ENCODE measurements around the gene AZGP1. TPM values are rescaled to one million over a fixed set of nuclear protein-coding genes. Genes with fewer than 3 reads are reported as not detected.
"Not testable (repeated sequence)": the region's sequence is repeated elsewhere in the genome, so short reads cannot be mapped to it uniquely, and the experiment has no call there.

The AZGP1 gene
- total RNA-seq, 1 donor from 2014 or later: not detected

DNA sequence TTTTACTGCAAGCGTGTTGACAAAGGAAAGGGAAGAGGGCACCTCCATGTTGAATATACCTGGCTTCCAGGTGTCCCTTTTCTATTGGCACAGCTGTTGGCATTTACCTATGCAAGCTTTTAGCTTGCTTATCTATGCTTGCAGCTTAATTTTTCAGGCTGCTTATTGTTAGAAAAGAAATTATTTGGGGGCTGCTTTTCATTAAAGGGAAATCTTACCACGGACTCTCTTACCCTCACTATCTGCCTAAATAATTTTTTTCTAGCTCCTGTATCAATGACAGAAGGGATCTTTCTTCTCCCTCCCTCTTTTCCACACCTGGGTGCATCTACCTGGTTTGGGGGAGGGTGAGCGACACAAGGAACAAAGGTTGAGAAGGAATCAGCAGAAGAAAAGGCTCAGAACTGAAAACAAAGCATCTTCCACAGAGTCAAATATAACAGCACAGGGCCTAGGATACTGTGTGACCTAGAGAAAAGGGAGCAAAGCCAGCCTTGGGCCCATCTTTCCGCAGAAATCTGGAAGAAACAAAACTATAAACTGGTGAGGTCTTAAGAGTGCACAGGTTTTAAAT is 31.2 kb downstream of the AZGP1 start:
- no peak overlapping the region for H3K4me3 Mint-ChIP-seq (ENCODE audit: unreplicated experiment)
- DNase-seq (ENCODE audit: extremely low spot score, unreplicated experiment): no peak
- peaks cover 18% of the 10 kb centered on the region for H3K27me3 Mint-ChIP-seq (ENCODE audit: unreplicated experiment)
- no peaks in the 10 kb centered on the region for H3K4me1 Mint-ChIP-seq (ENCODE audit: unreplicated experiment)
- no peak for TF ChIP-seq CTCF (IDR thresholded peaks at IDR 0.05)
- H3K27ac Mint-ChIP-seq (ENCODE audit: unreplicated experiment): no peak overlapping the region
- H3K9me3 Mint-ChIP-seq (ENCODE audit: unreplicated experiment): peaks cover 2% of the 10 kb centered on the region
- no peaks in the 10 kb centered on the region for H3K36me3 Mint-ChIP-seq (ENCODE audit: unreplicated experiment)

- Mint-ChIP-seq H3K27me3 (ENCODE audit: unreplicated experiment) (peaks cover 18% of the 10 kb centered on the region), H3K4me3 (ENCODE audit: unreplicated experiment) (no peak overlapping the region), H3K4me1 (ENCODE audit: unreplicated experiment) (no peaks in the 10 kb centered on the region), H3K27ac (ENCODE audit: unreplicated experiment) (no peak overlapping the region), H3K9me3 (ENCODE audit: unreplicated experiment) (peaks cover 6% of the 10 kb centered on the region), H3K36me3 (ENCODE audit: unreplicated experiment) (no peaks in the 10 kb centered on the region)
- no peak for DNase-seq (ENCODE audit: extremely low spot score, unreplicated experiment)
- TF ChIP-seq CTCF (IDR thresholded peaks at IDR 0.05): no peak
Measured at GRCh38 chr7:99943641-99944496, 32.0 kb downstream of the AZGP1 start.

DNA sequence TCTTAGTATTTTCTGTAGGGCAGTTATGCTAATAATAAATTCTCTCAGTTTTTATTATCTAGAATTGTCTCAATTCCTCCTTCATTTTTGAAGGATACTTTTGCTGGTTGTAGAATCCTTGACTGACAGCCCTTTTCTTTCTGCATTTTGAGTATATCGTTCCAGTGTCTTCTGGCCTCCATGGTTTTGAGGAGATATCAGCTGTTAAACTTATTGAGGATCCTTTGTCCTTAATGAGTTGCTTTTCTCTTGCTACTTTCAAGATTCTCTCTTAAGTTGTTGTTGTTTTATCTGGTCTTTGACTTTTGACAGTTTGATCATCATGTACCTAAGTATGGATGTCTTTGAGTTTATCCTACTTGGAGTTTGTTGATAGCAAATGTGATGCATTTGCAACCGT is 37.5 kb downstream of the AZGP1 start:
- Mint-ChIP-seq H3K4me1 (ENCODE audit: unreplicated experiment) (no peaks in the 10 kb centered on the region), H3K27ac (ENCODE audit: unreplicated experiment) (no peak overlapping the region), H3K4me3 (ENCODE audit: unreplicated experiment) (no peak overlapping the region), H3K27me3 (ENCODE audit: unreplicated experiment) (peaks cover 24% of the 10 kb centered on the region), H3K9me3 (ENCODE audit: unreplicated experiment) (peaks cover 18% of the 10 kb centered on the region), H3K36me3 (ENCODE audit: unreplicated experiment) (no peaks in the 10 kb centered on the region)
- no peak for TF ChIP-seq CTCF (IDR thresholded peaks at IDR 0.05)
- no peak for DNase-seq (ENCODE audit: extremely low spot score, unreplicated experiment)

DNA sequence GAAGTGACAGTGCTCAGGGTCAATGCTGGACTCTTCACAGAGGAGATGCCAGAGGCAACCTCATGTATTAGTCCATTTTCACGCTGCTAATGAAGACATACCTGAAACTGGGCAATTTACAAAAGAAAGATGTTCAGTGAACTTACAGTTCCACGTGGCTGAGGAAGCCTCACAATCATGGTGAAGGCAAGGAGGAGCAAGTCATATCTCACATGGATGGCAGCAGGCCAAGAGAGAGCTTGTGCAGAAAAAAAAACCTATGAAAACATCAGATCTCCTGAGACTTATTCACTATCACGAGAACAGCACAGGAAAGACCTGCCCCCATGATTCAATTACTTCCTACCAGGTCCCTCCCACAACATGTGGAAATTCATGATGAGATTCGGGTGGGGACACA is 40.8 kb downstream of the AZGP1 start:
- not testable (repeated sequence) for H3K36me3 Mint-ChIP-seq (ENCODE audit: unreplicated experiment); H3K27ac Mint-ChIP-seq (ENCODE audit: unreplicated experiment); H3K4me1 Mint-ChIP-seq (ENCODE audit: unreplicated experiment); H3K4me3 Mint-ChIP-seq (ENCODE audit: unreplicated experiment)
- peak; percentile 27 for DNase-seq (ENCODE audit: extremely low spot score, unreplicated experiment)
- Mint-ChIP-seq H3K9me3 (ENCODE audit: unreplicated experiment) (peaks cover 18% of the 10 kb centered on the region), H3K27me3 (ENCODE audit: unreplicated experiment) (peaks cover 27% of the 10 kb centered on the region)

DNA sequence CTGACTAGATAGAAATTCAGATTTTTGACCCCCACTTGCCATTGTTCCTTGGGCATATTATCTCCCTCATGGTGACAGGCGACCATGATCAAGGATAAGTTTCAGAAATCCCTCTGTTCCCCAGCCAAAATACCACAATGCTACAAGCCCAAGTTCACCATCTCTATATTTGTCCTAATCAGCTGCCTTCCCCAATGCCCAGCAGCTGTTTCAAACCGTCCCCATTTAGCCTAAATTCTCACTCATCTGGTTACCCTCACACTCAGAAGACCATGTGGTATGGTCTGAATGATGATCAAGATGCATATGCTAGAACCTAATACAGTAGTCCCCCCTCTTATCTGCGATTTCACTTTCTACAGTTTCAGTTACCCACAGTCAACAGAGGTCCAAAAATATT is 45.5 kb downstream of the AZGP1 start:
- Mint-ChIP-seq H3K36me3 (ENCODE audit: unreplicated experiment) (no peaks in the 10 kb centered on the region), H3K27me3 (ENCODE audit: unreplicated experiment) (peaks cover 62% of the 10 kb centered on the region), H3K27ac (ENCODE audit: unreplicated experiment) (no peak overlapping the region), H3K4me1 (ENCODE audit: unreplicated experiment) (peaks cover 8% of the 10 kb centered on the region), H3K9me3 (ENCODE audit: unreplicated experiment) (no peaks in the 10 kb centered on the region), H3K4me3 (ENCODE audit: unreplicated experiment) (no peak overlapping the region)
- TF ChIP-seq CTCF (IDR thresholded peaks at IDR 0.05): no peak
- peak; percentile 13 for DNase-seq (ENCODE audit: extremely low spot score, unreplicated experiment)

Data from osteocyte (in vitro differentiated cells).